ENCODE results near the gene LINGO1.

DNA sequence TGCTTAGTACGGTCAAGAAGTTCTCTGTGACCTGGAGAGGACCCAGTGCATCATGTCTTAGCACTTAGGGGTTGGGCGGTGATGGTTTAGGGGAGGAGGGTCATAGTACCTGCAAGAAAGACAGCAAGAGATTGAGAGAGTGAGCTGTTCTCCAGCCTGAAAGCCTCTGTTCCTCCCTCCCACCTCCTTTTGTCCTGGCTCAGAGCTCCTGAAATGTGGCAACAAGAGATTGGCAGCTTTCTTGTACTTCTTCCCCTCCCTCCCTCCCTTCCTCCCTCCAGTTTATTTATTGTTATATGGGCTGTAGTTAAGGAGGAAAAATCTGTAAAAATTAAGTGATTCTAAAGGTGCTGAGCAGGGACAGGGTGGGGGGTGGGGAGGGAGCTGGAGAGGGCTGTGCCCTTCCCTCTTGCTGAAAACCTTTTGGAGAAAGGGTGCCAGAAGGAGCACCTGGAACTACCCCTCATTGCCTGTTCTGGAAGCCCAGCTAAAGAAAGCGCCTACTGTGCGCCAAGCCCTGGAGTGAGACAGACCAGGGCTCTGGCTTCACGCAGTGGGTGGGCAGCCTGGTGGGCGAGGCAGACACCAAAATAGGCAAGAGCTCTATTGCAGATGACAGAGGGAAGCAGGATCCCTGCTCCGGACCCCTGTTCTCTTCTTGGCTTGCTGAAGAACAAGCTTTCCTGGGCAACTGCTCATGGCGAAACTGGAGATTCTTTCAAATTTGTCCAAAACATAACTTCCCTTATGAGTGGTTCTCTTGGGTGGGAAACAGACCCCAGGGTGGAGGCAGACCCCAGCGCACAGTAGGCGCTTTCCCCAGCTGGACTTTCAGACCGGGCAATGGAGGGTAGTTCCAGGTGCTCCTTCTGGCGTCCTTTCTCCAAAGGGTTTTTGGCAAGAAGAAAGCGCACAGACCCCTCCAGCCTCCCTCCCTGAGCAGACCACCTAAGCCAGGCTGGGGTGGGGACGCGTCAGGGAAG, 35.6 kb downstream of the LINGO1 start:
- TF ChIP-seq, protein P1, sequence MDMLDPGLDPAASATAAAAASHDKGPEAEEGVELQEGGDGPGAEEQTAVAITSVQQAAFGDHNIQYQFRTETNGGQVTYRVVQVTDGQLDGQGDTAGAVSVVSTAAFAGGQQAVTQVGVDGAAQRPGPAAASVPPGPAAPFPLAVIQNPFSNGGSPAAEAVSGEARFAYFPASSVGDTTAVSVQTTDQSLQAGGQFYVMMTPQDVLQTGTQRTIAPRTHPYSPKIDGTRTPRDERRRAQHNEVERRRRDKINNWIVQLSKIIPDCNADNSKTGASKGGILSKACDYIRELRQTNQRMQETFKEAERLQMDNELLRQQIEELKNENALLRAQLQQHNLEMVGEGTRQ (CRISPR knock-in tag; IDR thresholded peaks at IDR 0.05): no peak
- TF ChIP-seq, protein P2, sequence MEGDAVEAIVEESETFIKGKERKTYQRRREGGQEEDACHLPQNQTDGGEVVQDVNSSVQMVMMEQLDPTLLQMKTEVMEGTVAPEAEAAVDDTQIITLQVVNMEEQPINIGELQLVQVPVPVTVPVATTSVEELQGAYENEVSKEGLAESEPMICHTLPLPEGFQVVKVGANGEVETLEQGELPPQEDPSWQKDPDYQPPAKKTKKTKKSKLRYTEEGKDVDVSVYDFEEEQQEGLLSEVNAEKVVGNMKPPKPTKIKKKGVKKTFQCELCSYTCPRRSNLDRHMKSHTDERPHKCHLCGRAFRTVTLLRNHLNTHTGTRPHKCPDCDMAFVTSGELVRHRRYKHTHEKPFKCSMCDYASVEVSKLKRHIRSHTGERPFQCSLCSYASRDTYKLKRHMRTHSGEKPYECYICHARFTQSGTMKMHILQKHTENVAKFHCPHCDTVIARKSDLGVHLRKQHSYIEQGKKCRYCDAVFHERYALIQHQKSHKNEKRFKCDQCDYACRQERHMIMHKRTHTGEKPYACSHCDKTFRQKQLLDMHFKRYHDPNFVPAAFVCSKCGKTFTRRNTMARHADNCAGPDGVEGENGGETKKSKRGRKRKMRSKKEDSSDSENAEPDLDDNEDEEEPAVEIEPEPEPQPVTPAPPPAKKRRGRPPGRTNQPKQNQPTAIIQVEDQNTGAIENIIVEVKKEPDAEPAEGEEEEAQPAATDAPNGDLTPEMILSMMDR (IDR thresholded peaks at IDR 0.05): no peak
- no peak for TF ChIP-seq SP1 (CRISPR knock-in tag; conservative IDR thresholded peaks at IDR 0.05)
- TF ChIP-seq NR2C2 (CRISPR knock-in tag; IDR thresholded peaks at IDR 0.05): no peak
- TF ChIP-seq GTF2I (CRISPR knock-in tag; conservative IDR thresholded peaks at IDR 0.05): no peak
- no peak for TF ChIP-seq JUN (CRISPR knock-in tag; IDR thresholded peaks at IDR 0.05)
- TF ChIP-seq, protein P3, sequence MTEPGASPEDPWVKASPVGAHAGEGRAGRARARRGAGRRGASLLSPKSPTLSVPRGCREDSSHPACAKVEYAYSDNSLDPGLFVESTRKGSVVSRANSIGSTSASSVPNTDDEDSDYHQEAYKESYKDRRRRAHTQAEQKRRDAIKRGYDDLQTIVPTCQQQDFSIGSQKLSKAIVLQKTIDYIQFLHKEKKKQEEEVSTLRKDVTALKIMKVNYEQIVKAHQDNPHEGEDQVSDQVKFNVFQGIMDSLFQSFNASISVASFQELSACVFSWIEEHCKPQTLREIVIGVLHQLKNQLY (CRISPR knock-in tag; IDR thresholded peaks at IDR 0.05): no peak
- TF ChIP-seq, protein P4, sequence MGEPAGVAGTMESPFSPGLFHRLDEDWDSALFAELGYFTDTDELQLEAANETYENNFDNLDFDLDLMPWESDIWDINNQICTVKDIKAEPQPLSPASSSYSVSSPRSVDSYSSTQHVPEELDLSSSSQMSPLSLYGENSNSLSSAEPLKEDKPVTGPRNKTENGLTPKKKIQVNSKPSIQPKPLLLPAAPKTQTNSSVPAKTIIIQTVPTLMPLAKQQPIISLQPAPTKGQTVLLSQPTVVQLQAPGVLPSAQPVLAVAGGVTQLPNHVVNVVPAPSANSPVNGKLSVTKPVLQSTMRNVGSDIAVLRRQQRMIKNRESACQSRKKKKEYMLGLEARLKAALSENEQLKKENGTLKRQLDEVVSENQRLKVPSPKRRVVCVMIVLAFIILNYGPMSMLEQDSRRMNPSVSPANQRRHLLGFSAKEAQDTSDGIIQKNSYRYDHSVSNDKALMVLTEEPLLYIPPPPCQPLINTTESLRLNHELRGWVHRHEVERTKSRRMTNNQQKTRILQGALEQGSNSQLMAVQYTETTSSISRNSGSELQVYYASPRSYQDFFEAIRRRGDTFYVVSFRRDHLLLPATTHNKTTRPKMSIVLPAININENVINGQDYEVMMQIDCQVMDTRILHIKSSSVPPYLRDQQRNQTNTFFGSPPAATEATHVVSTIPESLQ (CRISPR knock-in tag; IDR thresholded peaks at IDR 0.05): no peak
- TF ChIP-seq, protein P5, sequence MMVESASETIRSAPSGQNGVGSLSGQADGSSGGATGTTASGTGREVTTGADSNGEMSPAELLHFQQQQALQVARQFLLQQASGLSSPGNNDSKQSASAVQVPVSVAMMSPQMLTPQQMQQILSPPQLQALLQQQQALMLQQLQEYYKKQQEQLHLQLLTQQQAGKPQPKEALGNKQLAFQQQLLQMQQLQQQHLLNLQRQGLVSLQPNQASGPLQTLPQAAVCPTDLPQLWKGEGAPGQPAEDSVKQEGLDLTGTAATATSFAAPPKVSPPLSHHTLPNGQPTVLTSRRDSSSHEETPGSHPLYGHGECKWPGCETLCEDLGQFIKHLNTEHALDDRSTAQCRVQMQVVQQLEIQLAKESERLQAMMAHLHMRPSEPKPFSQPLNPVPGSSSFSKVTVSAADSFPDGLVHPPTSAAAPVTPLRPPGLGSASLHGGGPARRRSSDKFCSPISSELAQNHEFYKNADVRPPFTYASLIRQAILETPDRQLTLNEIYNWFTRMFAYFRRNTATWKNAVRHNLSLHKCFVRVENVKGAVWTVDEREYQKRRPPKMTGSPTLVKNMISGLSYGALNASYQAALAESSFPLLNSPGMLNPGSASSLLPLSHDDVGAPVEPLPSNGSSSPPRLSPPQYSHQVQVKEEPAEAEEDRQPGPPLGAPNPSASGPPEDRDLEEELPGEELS (CRISPR knock-in tag; IDR thresholded peaks at IDR 0.05): no peak
- TF ChIP-seq, protein P6, sequence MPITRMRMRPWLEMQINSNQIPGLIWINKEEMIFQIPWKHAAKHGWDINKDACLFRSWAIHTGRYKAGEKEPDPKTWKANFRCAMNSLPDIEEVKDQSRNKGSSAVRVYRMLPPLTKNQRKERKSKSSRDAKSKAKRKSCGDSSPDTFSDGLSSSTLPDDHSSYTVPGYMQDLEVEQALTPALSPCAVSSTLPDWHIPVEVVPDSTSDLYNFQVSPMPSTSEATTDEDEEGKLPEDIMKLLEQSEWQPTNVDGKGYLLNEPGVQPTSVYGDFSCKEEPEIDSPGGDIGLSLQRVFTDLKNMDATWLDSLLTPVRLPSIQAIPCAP (CRISPR knock-in tag; IDR thresholded peaks at IDR 0.05): no peak
- TF ChIP-seq, protein P7, sequence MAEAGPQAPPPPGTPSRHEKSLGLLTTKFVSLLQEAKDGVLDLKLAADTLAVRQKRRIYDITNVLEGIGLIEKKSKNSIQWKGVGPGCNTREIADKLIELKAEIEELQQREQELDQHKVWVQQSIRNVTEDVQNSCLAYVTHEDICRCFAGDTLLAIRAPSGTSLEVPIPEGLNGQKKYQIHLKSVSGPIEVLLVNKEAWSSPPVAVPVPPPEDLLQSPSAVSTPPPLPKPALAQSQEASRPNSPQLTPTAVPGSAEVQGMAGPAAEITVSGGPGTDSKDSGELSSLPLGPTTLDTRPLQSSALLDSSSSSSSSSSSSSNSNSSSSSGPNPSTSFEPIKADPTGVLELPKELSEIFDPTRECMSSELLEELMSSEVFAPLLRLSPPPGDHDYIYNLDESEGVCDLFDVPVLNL (CRISPR knock-in tag; IDR thresholded peaks at IDR 0.05; ENCODE audit: borderline replicate concordance, low read depth): no peak
- no peak for TF ChIP-seq SOX15 (CRISPR knock-in tag; IDR thresholded peaks at IDR 0.05)

Measured in WTC11 (cell line).